Thoracic aorta (tissue), 2 donors: Measurements from ENCODE around the gene TMC7. TPM values are rescaled to one million over a fixed set of nuclear protein-coding genes. Genes with fewer than 3 reads are reported as not detected.
A peak's percentile ranks its signal among the peaks of the same experiment; 100 is the strongest.
"Not testable (repeated sequence)": the region's sequence is repeated elsewhere in the genome, so short reads cannot be mapped to it uniquely, and the experiment has no call there.

Experiments used
- ATAC-seq: fragments of 150-250 bp; one replicate; pipeline ENCODE4 v1.8.0; 2017; ENCODE audit warnings: low read depth; ENCODE audit not compliant: insufficient number of reproducible peaks, low FRiP score
- DNase-seq: peaks from one replicate; pipeline ENCODE4 v3.0.0-alpha.2; 2020; ENCODE audit warnings: low spot score
- H3K27ac ChIP-seq, 2 donors: fragments of 200-600 bp; sonication (generic); 1 replicate in 1 of 2; 2 replicates in 1 of 2; pipeline ENCODE4 v1.5.1; 2016; ENCODE audit warnings: mild to moderate bottlenecking in 2 of 2, moderate library complexity in 2 of 2
- H3K27me3 ChIP-seq: fragments of 200-600 bp; sonication (generic); replicated peaks from 2 replicates; pipeline ENCODE4 v1.6.0; 2016; ENCODE audit warnings: mild to moderate bottlenecking; ENCODE audit not compliant: insufficient read depth
- H3K36me3 ChIP-seq: fragments of 200-600 bp; sonication (generic); one replicate; pipeline ENCODE4 v1.5.1; 2016
- H3K4me1 ChIP-seq, 2 donors: fragments of 200-600 bp; sonication (generic); 1 replicate in 1 of 2; 2 replicates in 1 of 2; pipeline versions ENCODE4 v1.5.1 to v1.6.0; 2016; ENCODE audit warnings: low read depth in 2 of 2, mild to moderate bottlenecking in 1 of 2; ENCODE audit not compliant: control insufficient read depth in 1 of 2
- H3K4me3 ChIP-seq: fragments of 200-600 bp; sonication (generic); 2 replicates; pipeline ENCODE4 v1.5.1; 2016; ENCODE audit warnings: mild to moderate bottlenecking
- H3K9me3 ChIP-seq: fragments of 200-600 bp; sonication (generic); 2 replicates; pipeline ENCODE4 v1.5.1; 2016
- total RNA-seq, 2 donors: library from RNA; depleted of rRNA; stranded (reverse); fragments of >200 nt; gene quantifications; one replicate each; pipeline versions ENCODE4 v1.1.0 to v1.2.3, GENCODE V29; 2016
- TF ChIP-seq, protein P1 (sequence below): fragments of 200-600 bp; sonication (generic); IDR thresholded peaks from one replicate; pipeline ENCODE4 v1.5.1; 2019; ENCODE audit warnings: antibody characterized with exemption

TMC7 gene
- total RNA-seq, 2 donors from 2014 or later = 0.49 to 0.81 TPM

DNA sequence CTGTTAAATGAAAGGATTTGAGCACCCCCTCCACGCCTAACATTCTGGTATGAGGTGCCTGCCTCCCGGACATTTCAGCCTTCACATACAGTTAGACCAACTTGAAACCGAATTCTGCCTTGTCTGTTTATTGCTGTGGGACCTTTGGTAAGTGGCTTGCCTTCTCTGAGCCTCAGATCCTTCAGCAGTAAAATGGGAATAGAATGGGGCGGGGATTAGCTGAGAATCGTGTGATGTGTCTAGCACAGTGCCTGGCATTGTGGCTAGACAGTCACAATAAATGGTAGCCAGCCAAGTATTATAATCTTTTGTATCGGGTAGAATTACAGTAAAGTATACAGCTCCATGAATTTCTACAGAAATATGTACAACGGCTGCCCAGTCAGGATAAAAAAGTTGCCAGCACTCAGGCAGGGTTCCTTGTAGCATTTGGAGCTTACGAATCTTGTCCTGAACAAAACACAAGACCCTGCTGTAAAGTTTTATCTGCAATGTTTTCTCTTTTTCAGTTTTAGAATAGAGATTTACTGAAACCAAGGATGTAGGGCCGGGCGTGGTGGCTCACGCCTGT is 786 bp downstream of the TMC7 start:
- Histone ChIP-seq H3K36me3 (no peaks in the 10 kb centered on the region), H3K4me1 (peaks cover 4 to 13% of the 10 kb centered on the region in 2 donors), H3K4me3 (peak overlapping the region; percentile 74), H3K27ac (no peak overlapping the region), H3K9me3 (no peaks in the 10 kb centered on the region), H3K27me3 (no peaks in the 10 kb centered on the region)
- no peak for DNase-seq
- TF ChIP-seq, protein P1, sequence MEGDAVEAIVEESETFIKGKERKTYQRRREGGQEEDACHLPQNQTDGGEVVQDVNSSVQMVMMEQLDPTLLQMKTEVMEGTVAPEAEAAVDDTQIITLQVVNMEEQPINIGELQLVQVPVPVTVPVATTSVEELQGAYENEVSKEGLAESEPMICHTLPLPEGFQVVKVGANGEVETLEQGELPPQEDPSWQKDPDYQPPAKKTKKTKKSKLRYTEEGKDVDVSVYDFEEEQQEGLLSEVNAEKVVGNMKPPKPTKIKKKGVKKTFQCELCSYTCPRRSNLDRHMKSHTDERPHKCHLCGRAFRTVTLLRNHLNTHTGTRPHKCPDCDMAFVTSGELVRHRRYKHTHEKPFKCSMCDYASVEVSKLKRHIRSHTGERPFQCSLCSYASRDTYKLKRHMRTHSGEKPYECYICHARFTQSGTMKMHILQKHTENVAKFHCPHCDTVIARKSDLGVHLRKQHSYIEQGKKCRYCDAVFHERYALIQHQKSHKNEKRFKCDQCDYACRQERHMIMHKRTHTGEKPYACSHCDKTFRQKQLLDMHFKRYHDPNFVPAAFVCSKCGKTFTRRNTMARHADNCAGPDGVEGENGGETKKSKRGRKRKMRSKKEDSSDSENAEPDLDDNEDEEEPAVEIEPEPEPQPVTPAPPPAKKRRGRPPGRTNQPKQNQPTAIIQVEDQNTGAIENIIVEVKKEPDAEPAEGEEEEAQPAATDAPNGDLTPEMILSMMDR = no peak
- no peak for ATAC-seq

DNA sequence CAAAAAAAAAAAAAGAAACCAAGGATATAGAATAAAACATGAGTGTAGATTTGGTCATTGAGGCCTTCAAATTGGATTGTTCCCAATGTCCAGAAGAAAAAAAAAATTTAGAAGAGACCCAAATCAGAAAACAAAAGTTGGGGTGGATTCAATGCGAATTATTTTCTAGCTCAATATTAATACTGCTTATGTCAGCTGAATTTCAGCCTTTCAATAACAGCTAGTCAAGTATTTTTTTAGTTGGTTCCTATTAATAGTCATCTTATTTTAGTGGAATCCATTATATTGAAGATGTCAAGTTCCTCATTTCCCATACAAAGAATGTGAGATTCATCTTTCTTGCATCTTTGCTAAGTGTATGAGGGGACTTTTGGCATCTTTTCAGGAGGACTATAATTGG is 1.5 kb downstream of the TMC7 start:
- H3K27ac ChIP-seq, H3K36me3 ChIP-seq, ATAC-seq, H3K4me3 ChIP-seq, DNase-seq, H3K27me3 ChIP-seq, H3K9me3 ChIP-seq: not testable (repeated sequence)
- H3K4me1 ChIP-seq = peaks cover 4 to 13% of the 10 kb centered on the region in 2 donors

DNA sequence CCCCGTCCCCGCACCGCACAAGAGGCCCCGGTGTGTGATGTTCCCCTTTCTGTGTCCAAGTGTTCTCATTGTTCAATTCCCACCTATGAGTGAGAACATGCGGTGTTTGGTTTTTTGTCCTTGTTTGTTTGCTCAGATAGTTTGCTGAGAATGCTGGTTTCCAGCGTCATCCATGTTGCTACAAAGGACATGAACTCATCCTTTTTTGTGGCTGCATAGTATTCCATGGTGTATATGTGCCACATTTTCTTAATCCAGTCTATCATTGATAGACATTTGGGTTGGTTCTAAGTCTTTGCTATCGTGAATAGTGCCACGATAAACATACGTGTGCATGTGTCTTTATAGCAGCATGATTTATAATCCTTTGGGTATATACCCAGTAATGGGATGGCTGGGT is 8.0 kb downstream of the TMC7 start:
- ATAC-seq, H3K27me3 ChIP-seq, H3K27ac ChIP-seq, H3K9me3 ChIP-seq, H3K4me3 ChIP-seq, H3K4me1 ChIP-seq, H3K36me3 ChIP-seq, DNase-seq: not testable (repeated sequence)

DNA sequence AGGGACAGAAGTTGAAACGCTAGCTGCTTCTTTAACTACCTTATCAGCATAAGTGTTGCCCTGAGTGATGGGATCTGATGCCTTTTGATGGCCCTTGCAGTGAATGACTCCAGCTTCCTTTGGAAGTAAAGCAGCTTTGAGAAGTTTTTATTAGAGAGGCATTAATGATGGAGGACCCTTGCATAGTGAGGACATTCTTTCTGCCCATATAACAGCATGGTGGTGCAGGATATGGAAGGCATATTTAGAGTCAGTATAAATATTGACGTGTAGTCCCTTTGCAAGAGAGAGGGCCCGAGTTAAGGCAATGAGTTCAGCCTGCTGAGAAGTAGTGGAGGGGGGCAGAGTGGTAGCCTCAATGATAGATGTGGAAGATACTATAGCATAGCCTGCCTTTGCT is 9.8 kb downstream of the TMC7 start:
- not testable (repeated sequence) for H3K27ac ChIP-seq, H3K27me3 ChIP-seq, H3K36me3 ChIP-seq, DNase-seq, H3K9me3 ChIP-seq, H3K4me3 ChIP-seq, ATAC-seq, H3K4me1 ChIP-seq

DNA sequence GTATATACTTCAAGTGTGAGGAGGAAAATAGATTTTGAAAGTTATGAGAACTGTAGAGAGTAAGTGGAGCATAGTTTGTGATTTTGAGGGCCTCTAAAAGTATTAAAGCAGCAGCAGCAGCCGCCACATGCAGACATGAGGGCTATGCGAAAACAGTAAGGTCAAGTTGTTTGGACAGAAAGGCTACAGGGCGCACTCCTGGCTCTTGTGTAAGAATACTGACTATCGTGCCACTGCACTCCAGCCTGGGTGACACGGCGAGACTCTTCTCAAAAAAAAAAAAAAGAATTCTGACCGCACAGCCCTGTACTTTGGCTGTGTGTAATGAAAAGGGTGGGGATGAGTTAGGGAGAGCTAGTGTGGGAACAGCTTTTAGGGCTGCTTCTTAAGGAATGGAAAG is 10.4 kb downstream of the TMC7 start:
- not testable (repeated sequence) for H3K4me1 ChIP-seq, DNase-seq, H3K4me3 ChIP-seq, H3K9me3 ChIP-seq, H3K36me3 ChIP-seq, ATAC-seq, H3K27ac ChIP-seq, H3K27me3 ChIP-seq

DNA sequence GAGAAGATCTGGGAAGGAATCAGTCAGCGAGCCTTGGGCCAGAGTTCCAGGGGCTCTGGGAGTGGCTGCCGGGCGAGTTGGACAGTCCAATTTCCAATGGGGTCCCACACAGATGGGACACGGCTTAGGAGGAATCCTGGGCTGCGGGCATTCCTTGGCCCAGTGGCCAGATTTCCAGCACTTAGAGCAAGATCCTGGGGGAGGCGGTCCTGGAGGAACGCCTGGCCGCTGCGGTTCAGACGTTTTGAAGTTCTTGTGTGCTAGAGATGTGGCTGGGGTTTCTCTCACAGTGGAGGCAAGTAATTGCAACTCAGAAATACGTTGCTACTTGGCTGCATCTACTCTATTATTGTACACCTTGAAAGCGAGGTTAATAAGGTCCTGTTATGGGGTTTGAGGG is 11.7 kb downstream of the TMC7 start:
- not testable (repeated sequence) for H3K36me3 ChIP-seq, H3K4me1 ChIP-seq, H3K27ac ChIP-seq, H3K4me3 ChIP-seq, DNase-seq, H3K27me3 ChIP-seq, ATAC-seq, H3K9me3 ChIP-seq

DNA sequence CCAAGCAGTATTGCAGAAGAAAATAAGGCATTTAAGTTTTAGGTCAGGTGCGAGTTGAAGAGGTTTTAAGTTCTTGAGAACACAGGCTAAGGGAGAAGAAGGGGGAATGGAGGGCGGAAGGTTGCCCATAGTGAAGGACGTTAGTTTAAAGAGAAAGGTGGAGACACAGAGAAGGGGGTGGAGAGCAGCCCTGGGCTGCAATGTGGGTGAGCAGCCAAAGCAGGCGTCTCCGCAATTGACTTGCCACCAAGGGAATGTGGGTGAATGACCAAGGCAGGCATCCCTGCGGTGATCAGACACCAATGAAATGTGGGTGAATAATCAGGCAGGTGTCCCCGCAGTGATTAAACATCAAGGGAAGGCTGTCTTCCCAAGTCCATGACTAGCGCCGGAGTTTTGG is 12.8 kb downstream of the TMC7 start:
- not testable (repeated sequence) for H3K4me3 ChIP-seq, H3K4me1 ChIP-seq, H3K27ac ChIP-seq, H3K36me3 ChIP-seq, ATAC-seq, DNase-seq, H3K27me3 ChIP-seq, H3K9me3 ChIP-seq

DNA sequence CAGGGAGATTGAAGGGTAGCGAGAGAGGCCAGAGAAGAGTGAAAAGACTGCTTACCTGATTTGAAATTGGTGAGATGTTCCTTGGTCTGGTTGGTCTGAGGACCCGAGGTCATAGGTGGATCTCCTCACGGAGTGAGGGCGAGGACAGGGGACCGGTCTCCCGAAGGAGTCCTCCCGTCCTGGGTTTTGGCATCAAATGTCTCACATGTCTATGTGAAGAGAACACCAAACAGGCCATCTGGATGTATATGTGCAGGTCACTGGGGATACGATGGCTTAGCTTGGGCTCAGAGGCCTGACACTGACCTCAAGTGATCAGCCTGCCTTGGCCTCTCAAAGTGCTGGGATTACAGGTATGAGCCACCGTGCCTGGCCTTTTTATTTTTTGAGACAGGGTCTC is 13.3 kb downstream of the TMC7 start:
- not testable (repeated sequence) for H3K27ac ChIP-seq, H3K9me3 ChIP-seq, H3K27me3 ChIP-seq, DNase-seq, H3K4me1 ChIP-seq, H3K4me3 ChIP-seq, H3K36me3 ChIP-seq, ATAC-seq

DNA sequence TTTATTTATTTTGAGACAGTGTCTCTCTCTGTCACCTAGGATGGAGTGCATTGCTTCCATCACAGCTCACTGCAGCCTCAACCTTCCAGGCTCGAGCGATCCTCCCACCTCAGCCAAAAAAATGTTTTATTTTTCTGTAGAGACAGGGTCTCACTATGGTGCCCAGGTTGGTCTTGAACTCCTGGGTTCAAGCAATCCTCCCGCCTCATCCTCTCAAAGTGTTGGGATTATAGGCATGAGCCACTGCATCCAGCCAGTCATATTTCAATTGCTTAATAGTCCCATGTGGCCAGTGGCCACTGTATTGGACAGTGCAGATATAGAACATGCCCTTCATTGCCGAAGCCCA is 15.3 kb downstream of the TMC7 start:
- DNase-seq (no peak), ATAC-seq (no peak)
- H3K4me1 ChIP-seq = peaks cover 0 to 9% of the 10 kb centered on the region in 2 donors
- TF ChIP-seq, protein P1 = no peak
- no peak overlapping the region for H3K27ac ChIP-seq
- no peak overlapping the region for H3K4me3 ChIP-seq
- no peaks in the 10 kb centered on the region for H3K9me3 ChIP-seq
- no peaks in the 10 kb centered on the region for H3K36me3 ChIP-seq
- H3K27me3 ChIP-seq = no peaks in the 10 kb centered on the region
